K562 (cell line): ENCODE measurements around the gene RERE. TPM values are rescaled to one million over a fixed set of nuclear protein-coding genes. Genes with fewer than 3 reads are reported as not detected.

Source experiments
- ATAC-seq: fragments of 200-7000 bp; cut with Tn5 transposase; 3 replicates; pipeline ENCODE4 v1.9.1; 2020; ENCODE audit warnings: moderate library complexity
- BruUV-seq: library from RNA; stranded (reverse); fragments of 400-500 nt; replicated peaks from 2 replicates; lab custom pipeline; 2021; lab: Mats Ljungman, UMichigan
- CTCF ChIA-PET: fragments of 300-600 bp; formaldehyde crosslinking; extraction: SDS; loops from one replicate; lab custom pipeline; 2021; ENCODE audit warnings: low intra/inter-chr PET ratio; lab: Yijun Ruan, JAX
- POLR2A ChIA-PET: fragments of 300-600, 350-650 bp; sonication (Branson Sonifier 250); formaldehyde crosslinking; extraction: SDS; loops from one replicate; lab custom pipeline; 2021; ENCODE audit warnings: antibody characterized with exemption, inconsistent platforms; lab: Yijun Ruan, JAX
- DNase-seq, 4 experiments: peaks; one replicate each; pipeline versions ENCODE4 v3.0.0 to v3.0.0-alpha.2; 2011 to 2018; ENCODE audit warnings: low spot score in 3 of 4, mixed read lengths in 3 of 4; ENCODE audit errors: extremely low read depth in 1 of 4
- FAIRE-seq: peaks from 2 replicates; lab custom pipeline; 2011; peaks lifted over from hg19 to GRCh38; lab: Jason Lieb, UNC
- H2AFZ ChIP-seq: 2 replicates; pipeline ENCODE4 v1.6.0; 2011; ENCODE audit warnings: low read depth, low read length, control low read depth, inconsistent platforms
- H3K27ac ChIP-seq: fragments of 200-600 bp; 3 replicates; pipeline ENCODE4 v1.8.0; 2011; ENCODE audit warnings: low read depth, mild to moderate bottlenecking, control low read depth, inconsistent platforms, low read length, moderate library complexity, mixed read lengths; ENCODE audit errors: extremely low read depth
- H3K27me3 ChIP-seq, 2 experiments: fragments of 300-600 bp in 1 of 2; 2 replicates in 1 of 2; 3 replicates in 1 of 2; pipeline versions ENCODE4 v1.6.0 to v1.8.0; 2011; ENCODE audit warnings: inconsistent platforms in 2 of 2, low read length in 2 of 2, mild to moderate bottlenecking in 1 of 2, mixed read lengths in 1 of 2, moderate library complexity in 1 of 2; ENCODE audit not compliant: control insufficient read depth in 2 of 2, insufficient read depth in 2 of 2
- H3K36me3 ChIP-seq: fragments of 300-600 bp; 3 replicates; pipeline ENCODE4 v1.8.0; 2011; ENCODE audit warnings: mild to moderate bottlenecking, low read length, inconsistent platforms; ENCODE audit not compliant: control insufficient read depth, insufficient read depth
- H3K4me1 ChIP-seq, 2 experiments: fragments of 200-600 bp in 1 of 2; replicated peaks in 1 of 2; 2 replicates in 1 of 2; 3 replicates in 1 of 2; pipeline versions ENCODE4 v1.5.1 to v1.8.0; 2011; ENCODE audit warnings: inconsistent platforms in 2 of 2, low read length in 2 of 2, mild to moderate bottlenecking in 1 of 2, mixed read lengths in 1 of 2, moderate library complexity in 1 of 2; ENCODE audit not compliant: control insufficient read depth in 2 of 2, insufficient read depth in 2 of 2
- H3K4me2 ChIP-seq: 2 replicates; pipeline ENCODE4 v1.6.1; 2011; ENCODE audit warnings: low read length, control low read depth, inconsistent platforms, mixed read lengths; ENCODE audit not compliant: insufficient read depth
- H3K4me3 ChIP-seq: fragments of 200-600 bp; sonication (generic), shearing (Covaris generic); 2 replicates; pipeline ENCODE4 v1.5.1; 2016; ENCODE audit warnings: control low read depth, inconsistent platforms
- H3K79me2 ChIP-seq: fragments of 200-600 bp; 3 replicates; pipeline ENCODE4 v1.8.0; 2011; ENCODE audit warnings: low read length, inconsistent platforms; ENCODE audit not compliant: control insufficient read depth, insufficient read depth
- H3K9ac ChIP-seq, 2 experiments: 2 replicates each; pipeline versions ENCODE4 v1.6.0 to v1.6.1; 2011; ENCODE audit warnings: low read depth in 2 of 2, low read length in 2 of 2, control low read depth in 1 of 2, inconsistent platforms in 1 of 2, mild to moderate bottlenecking in 1 of 2, mixed read lengths in 1 of 2; ENCODE audit not compliant: insufficient read depth in 1 of 2
- H3K9me1 ChIP-seq: one replicate; pipeline ENCODE4 v1.6.0; 2011; ENCODE audit warnings: inconsistent platforms, mild to moderate bottlenecking, low read length, moderate library complexity; ENCODE audit not compliant: control insufficient read depth, insufficient read depth
- H3K9me3 ChIP-seq: replicated peaks from 2 replicates; pipeline ENCODE4 v1.5.1; 2011; ENCODE audit warnings: low read depth, low read length, inconsistent platforms; ENCODE audit not compliant: control insufficient read depth, insufficient read depth
- H4K20me1 ChIP-seq: replicated peaks from 2 replicates; pipeline ENCODE4 v1.6.1; 2011; ENCODE audit warnings: low read length, inconsistent platforms, mixed read lengths; ENCODE audit not compliant: control insufficient read depth, insufficient read depth
- TCFL5 ChIP-seq: fragments of 250-450 bp; sonication (Bioruptor Pico); conservative IDR thresholded peaks from 2 replicates; pipeline ENCODE4 v1.6.1; 2021; ENCODE audit warnings: mild to moderate bottlenecking, moderate library complexity, matching md5 sums
- WGBS: fragments of 100-300 bp; shearing (Covaris generic); methylation state at CpG from one replicate; pipeline ENCODE4 v1.1.6; 2016; ENCODE audit warnings: low coverage, mixed read lengths; ENCODE audit not compliant: insufficient coverage; ENCODE audit errors: missing lambda C conversion rate; 5-methylcytosine and 5-hydroxymethylcytosine counted together
- in situ Hi-C: fragments of 300-500 bp; cut with MboI; formaldehyde crosslinking; loops from 4 replicates; pipeline ENCODE4 v1.15.0; 2018; ENCODE audit warnings: inconsistent platforms, mixed read lengths
- intact Hi-C: fragments of 100-400 bp; cut with micrococcal nuclease; formaldehyde crosslinking; loops from 2 replicates; pipeline ENCODE4 v1.14.2; 2022
- polyA plus RNA-seq, 8 experiments: library from polyadenylated mRNA; depleted of rRNA in 4 of 8; stranded (reverse) in 5 of 8; unstranded in 3 of 8; fragments of >200 nt; fragmentation: Nextera tagmentation in 2 of 8; fragmentation: Illumina TruSeq in 1 of 8; extraction: Ambion mirVana in 2 of 8; extraction: Trizol in 1 of 8; gene quantifications; 2 replicates each; pipeline versions ENCODE4 v1.2.1 to v1.2.3, GENCODE V29; 2011 to 2014; ENCODE audit warnings: inconsistent platforms in 1 of 8, missing spikeins in 1 of 8
- total RNA-seq, 7 experiments: library from RNA; depleted of rRNA in 6 of 7; stranded (reverse); fragments of >200 nt in 6 of 7; fragmentation: Illumina TruSeq in 2 of 7; extraction: Trizol in 2 of 7; gene quantifications; 2 replicates each; pipeline versions ENCODE4 v1.2.1 to v1.2.3, GENCODE V29; 2011 to 2021; ENCODE audit warnings: low replicate concordance in 1 of 7
- TF ChIP-seq, protein P1 (sequence below): fragments of 250-450 bp; sonication (Bioruptor Pico); IDR thresholded peaks from 2 replicates; pipeline ENCODE4 v1.4.0; 2020; ENCODE audit warnings: mild to moderate bottlenecking, moderate library complexity, borderline replicate concordance
- TF ChIP-seq, protein P2 (sequence below): fragments of 200-800 bp; sonication (Bioruptor generic); IDR thresholded peaks from 2 replicates; pipeline ENCODE4 v1.6.1; 2017; ENCODE audit warnings: missing genetic modification characterization, missing compliant biosample characterization
- TF ChIP-seq, protein P3 (sequence below): fragments of 450-650 bp; IDR thresholded peaks from 2 replicates; pipeline ENCODE4 v1.6.1; 2016; ENCODE audit warnings: low read depth, mild to moderate bottlenecking, moderate library complexity
- TF ChIP-seq, protein P4 (sequence below): fragments of 250-450 bp; sonication (Bioruptor Pico); IDR thresholded peaks from 2 replicates; pipeline ENCODE4 v1.5.0; 2021; ENCODE audit warnings: mild to moderate bottlenecking, borderline replicate concordance
- TF ChIP-seq, protein P5 (sequence below): fragments of 250-450 bp; sonication (Bioruptor Pico); IDR thresholded peaks from 2 replicates; pipeline ENCODE4 v1.9.0; 2021; ENCODE audit warnings: mild to moderate bottlenecking, inconsistent platforms

RERE gene
- total and polyA plus RNA-seq, 9 of the 15 experiments (the other 6 are each of a cell fraction or from before 2014, with no cell fraction given): 3.0 to 51.5 (median 13.4) TPM

DNA sequence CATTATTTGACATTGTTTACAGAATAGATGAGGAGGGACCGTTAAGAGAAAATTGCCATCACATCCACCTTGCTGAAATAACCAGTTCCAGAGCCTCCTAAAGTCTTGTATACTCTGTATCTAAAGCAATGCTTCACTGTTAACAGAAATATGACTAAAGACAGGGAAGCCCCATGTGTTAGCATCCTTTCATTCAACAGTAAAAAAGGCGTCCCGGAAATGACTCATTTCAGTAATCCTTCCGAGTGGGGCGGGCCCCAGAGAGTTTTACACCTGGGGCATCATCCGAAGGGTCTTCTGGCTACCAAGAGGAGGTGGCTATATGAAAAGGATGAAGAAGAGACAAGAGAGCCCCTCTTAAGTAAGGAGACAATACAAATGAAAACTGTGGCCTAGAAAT, 272.4 kb downstream of the RERE start (continued):
- TF ChIP-seq, protein P1, sequence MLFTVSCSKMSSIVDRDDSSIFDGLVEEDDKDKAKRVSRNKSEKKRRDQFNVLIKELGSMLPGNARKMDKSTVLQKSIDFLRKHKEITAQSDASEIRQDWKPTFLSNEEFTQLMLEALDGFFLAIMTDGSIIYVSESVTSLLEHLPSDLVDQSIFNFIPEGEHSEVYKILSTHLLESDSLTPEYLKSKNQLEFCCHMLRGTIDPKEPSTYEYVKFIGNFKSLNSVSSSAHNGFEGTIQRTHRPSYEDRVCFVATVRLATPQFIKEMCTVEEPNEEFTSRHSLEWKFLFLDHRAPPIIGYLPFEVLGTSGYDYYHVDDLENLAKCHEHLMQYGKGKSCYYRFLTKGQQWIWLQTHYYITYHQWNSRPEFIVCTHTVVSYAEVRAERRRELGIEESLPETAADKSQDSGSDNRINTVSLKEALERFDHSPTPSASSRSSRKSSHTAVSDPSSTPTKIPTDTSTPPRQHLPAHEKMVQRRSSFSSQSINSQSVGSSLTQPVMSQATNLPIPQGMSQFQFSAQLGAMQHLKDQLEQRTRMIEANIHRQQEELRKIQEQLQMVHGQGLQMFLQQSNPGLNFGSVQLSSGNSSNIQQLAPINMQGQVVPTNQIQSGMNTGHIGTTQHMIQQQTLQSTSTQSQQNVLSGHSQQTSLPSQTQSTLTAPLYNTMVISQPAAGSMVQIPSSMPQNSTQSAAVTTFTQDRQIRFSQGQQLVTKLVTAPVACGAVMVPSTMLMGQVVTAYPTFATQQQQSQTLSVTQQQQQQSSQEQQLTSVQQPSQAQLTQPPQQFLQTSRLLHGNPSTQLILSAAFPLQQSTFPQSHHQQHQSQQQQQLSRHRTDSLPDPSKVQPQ (CRISPR knock-in tag): no peak

DNA sequence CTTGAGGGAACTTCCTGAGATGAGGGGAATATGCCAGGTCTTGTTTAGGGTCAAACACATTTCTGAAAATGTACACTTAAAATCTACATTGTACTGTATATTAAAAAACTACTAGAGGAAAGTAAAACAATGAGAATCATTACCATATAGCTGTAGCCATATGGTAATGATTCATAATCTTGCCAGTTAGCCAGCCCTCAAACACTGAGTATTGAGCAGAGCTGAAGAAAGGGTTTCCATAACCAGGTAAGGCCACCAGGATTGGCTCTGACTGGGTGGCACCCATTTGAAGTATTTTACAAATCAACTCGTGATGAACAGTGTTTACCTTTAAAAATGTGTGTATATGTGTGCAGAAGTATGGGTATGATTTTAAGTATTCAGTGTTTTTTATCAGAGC, 272.8 kb downstream of the RERE start:
- 57% methylated on average over 1 of the region's 1 CpG for WGBS
- Histone ChIP-seq H3K4me2 (no peak overlapping the region), H3K9me1 (no peaks in the 10 kb centered on the region), H3K9ac (no peak overlapping the region), H3K4me1 (peaks cover 3 to 20% of the 10 kb centered on the region in 2 experiments; a peak in 3 of 5 replicates), H3K4me3 (no peak overlapping the region), H2AFZ (no peak overlapping the region), H3K9me3 (peaks cover 5% of the 10 kb centered on the region; the same call in 1 of the 2 replicates), H3K79me2 (peaks cover 7% of the 10 kb centered on the region; the same call in 2 of the 3 replicates), H3K36me3 (peaks cover 24% of the 10 kb centered on the region; the same call in 2 of the 3 replicates), H4K20me1 (no peaks in the 10 kb centered on the region)
- FAIRE-seq: no peak
- no peak for DNase-seq
- CTCF ChIA-PET: no interaction called here
- in situ Hi-C loops (no loop called here), intact Hi-C loops (no loop called here)
- no peak for ATAC-seq
- BruUV-seq: no TSS peak
- POLR2A ChIA-PET: no interaction called here
- TF ChIP-seq, protein P2, sequence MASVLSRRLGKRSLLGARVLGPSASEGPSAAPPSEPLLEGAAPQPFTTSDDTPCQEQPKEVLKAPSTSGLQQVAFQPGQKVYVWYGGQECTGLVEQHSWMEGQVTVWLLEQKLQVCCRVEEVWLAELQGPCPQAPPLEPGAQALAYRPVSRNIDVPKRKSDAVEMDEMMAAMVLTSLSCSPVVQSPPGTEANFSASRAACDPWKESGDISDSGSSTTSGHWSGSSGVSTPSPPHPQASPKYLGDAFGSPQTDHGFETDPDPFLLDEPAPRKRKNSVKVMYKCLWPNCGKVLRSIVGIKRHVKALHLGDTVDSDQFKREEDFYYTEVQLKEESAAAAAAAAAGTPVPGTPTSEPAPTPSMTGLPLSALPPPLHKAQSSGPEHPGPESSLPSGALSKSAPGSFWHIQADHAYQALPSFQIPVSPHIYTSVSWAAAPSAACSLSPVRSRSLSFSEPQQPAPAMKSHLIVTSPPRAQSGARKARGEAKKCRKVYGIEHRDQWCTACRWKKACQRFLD: no peak
- TF ChIP-seq, protein P3, sequence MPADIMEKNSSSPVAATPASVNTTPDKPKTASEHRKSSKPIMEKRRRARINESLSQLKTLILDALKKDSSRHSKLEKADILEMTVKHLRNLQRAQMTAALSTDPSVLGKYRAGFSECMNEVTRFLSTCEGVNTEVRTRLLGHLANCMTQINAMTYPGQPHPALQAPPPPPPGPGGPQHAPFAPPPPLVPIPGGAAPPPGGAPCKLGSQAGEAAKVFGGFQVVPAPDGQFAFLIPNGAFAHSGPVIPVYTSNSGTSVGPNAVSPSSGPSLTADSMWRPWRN: no peak
- no peak for TF ChIP-seq TCFL5 (CRISPR knock-in tag)
- TF ChIP-seq, protein P4, sequence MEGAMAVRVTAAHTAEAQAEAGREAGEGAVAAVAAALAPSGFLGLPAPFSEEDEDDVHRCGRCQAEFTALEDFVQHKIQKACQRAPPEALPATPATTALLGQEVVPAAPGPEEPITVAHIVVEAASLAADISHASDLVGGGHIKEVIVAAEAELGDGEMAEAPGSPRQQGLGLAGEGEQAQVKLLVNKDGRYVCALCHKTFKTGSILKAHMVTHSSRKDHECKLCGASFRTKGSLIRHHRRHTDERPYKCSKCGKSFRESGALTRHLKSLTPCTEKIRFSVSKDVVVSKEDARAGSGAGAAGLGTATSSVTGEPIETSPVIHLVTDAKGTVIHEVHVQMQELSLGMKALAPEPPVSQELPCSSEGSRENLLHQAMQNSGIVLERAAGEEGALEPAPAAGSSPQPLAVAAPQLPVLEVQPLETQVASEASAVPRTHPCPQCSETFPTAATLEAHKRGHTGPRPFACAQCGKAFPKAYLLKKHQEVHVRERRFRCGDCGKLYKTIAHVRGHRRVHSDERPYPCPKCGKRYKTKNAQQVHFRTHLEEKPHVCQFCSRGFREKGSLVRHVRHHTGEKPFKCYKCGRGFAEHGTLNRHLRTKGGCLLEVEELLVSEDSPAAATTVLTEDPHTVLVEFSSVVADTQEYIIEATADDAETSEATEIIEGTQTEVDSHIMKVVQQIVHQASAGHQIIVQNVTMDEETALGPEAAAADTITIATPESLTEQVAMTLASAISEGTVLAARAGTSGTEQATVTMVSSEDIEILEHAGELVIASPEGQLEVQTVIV (CRISPR knock-in tag): no peak
- TF ChIP-seq, protein P5, sequence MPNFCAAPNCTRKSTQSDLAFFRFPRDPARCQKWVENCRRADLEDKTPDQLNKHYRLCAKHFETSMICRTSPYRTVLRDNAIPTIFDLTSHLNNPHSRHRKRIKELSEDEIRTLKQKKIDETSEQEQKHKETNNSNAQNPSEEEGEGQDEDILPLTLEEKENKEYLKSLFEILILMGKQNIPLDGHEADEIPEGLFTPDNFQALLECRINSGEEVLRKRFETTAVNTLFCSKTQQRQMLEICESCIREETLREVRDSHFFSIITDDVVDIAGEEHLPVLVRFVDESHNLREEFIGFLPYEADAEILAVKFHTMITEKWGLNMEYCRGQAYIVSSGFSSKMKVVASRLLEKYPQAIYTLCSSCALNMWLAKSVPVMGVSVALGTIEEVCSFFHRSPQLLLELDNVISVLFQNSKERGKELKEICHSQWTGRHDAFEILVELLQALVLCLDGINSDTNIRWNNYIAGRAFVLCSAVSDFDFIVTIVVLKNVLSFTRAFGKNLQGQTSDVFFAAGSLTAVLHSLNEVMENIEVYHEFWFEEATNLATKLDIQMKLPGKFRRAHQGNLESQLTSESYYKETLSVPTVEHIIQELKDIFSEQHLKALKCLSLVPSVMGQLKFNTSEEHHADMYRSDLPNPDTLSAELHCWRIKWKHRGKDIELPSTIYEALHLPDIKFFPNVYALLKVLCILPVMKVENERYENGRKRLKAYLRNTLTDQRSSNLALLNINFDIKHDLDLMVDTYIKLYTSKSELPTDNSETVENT: no peak
- TF ChIP-seq, all 486 proteins: peak for 0
- H3K27me3 ChIP-seq: no peaks in the 10 kb centered on the region
- H3K27ac ChIP-seq: no peak overlapping the region
